ENCODE results near the gene CPXM1.

CPXM1 gene

DNA sequence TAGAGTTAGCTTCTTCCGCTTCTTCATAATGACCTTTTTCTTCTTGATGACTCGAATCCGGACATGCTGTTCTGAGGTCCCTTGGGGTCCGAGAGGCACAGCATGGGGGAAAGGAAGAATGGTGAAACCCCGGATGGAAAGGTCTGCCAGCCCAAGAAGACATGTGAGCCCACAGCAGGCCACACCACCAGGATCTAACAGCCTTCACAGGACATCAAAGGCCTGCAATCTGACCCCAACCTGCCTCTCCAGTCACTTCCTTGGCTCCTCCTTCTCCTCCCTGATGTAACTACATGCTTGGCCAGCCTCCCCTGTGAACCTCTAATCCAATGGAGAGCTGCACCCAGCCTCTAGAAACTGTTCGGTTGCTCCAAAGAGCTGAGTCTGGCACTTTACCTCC lies 1.6 kb downstream of the CPXM1 start:
- H3K4me3 Mint-ChIP-seq, result no peak overlapping the region
- H3K27me3 Mint-ChIP-seq, result peaks cover 48% of the 10 kb centered on the region
- H3K4me1 Mint-ChIP-seq (ENCODE audit: low read depth), result peaks cover 27% of the 10 kb centered on the region
- no peak overlapping the region for H3K27ac Mint-ChIP-seq
- H3K9me3 Mint-ChIP-seq, result no peaks in the 10 kb centered on the region
- peaks cover 4% of the 10 kb centered on the region for H3K36me3 Mint-ChIP-seq (ENCODE audit: low read depth)

DNA sequence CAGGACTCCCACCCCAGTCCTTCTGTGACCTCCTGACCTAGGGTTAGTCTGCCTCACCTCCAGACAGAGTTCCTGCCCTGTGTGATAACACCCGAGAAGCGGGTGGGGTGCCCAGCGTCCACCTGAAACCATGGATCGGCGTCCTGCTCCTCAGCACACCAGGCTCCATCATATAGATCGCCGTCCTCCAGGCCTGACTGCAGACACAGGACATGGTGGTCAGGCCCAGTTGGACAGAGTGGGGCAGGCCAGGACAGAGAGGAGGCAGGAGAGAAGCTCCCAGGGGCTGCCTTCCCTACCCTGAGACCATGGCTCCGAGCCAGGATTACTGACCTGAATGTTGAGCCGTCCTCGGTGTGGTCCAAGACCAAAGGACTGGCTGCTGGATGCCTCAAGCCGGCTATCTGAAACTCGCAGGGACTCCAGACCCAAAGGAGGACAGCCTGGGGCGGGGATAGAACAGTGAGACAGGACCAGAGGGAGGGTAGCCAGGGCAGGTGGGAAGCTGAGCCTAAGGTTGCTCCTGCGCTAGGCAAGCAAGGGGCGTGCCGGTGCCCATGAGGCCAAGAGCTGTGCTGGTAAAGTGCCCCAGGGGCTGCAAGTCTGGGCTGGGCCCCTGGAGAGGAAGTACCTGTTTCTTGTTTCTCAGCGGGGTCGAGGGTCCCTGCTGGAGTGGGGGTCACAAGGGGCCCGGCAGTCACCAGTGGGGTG lies 2.2 kb downstream of the CPXM1 start:
- Mint-ChIP-seq H3K9me3 (no peaks in the 10 kb centered on the region), H3K27ac (no peak overlapping the region), H3K4me3 (no peak overlapping the region), H3K27me3 (peaks cover 45% of the 10 kb centered on the region), H3K36me3 (ENCODE audit: low read depth) (peaks cover 4% of the 10 kb centered on the region), H3K4me1 (ENCODE audit: low read depth) (peaks cover 27% of the 10 kb centered on the region)

DNA sequence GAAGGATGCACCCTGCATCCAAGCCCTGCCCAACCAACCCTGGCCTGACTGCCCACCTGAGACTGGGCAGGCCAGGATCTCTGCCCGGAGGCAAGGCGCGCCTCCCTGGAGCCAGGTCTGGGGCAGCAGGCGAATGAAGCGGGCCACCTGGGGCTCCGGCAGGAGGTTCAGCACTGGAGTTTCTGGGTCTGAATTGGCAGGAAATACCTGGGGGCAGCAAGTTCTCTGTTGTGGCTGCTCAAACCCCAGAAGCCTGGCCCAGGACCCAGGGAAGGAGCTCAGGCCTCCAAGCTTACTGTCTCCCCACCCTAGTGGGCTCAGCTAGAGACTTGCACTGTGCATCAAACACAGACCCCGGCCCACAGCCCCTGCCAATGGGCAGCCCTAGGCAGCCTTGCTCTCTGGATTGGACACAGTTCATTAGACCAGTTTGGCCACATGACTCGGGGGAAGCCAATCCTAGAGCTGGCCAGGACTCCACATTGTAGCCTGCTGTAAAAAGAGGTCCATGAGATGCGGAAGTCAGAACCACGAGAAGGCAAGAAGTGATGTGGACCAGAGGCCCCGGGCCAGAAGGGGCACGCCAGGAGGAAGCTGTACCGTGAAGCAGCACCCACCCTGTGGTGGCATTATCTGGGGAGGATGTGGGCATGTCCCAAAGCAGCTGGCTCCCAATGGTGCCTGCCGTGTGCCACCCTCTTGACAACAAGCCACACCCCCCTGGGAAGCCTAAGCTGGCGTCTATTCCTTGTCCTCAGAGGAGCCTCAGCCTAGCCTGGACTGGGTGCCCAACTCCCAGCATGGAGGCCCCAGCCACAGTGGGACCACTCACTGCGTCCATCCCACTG lies 3.1 kb downstream of the CPXM1 start:
- Mint-ChIP-seq H3K27ac (no peak overlapping the region), H3K4me1 (ENCODE audit: low read depth) (peaks cover 27% of the 10 kb centered on the region), H3K27me3 (peaks cover 38% of the 10 kb centered on the region), H3K4me3 (no peak overlapping the region), H3K9me3 (no peaks in the 10 kb centered on the region), H3K36me3 (ENCODE audit: low read depth) (peaks cover 4% of the 10 kb centered on the region)

DNA sequence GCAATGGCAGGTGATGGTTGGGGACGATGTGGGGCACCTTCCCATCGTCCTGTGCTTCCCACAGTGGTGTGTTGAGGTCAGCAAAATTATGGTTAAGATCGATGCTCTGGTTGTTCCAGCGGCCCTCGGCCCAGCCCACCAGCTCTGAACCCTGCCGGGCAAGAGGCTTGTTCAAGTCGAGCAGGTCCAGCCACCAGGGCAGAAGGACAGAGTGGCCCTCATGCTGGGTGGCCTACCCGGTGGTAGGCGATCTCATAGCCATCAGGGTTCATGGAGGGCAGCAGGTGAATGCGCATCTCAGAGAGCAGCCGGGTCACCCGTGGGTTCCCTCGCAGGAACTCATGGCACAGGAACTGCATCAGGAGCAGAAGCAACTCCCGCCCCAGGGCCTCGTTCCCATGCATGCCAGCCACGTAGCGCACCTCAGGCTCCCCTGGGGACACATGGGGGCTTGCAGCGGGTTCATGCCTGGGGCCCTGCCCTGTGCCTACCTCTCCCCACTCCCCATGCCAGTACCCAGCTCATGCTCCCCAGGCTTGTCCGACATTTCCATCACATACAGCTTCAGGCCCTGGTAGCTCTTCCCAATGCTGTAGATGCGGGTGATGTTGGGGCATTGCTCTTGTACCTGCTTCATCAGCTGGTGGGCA lies 4.3 kb downstream of the CPXM1 start:
- H3K9me3 Mint-ChIP-seq, result no peaks in the 10 kb centered on the region
- no peak overlapping the region for H3K4me3 Mint-ChIP-seq
- H3K27ac Mint-ChIP-seq, result no peak overlapping the region
- peaks cover 4% of the 10 kb centered on the region for H3K36me3 Mint-ChIP-seq (ENCODE audit: low read depth)
- peaks cover 30% of the 10 kb centered on the region for H3K27me3 Mint-ChIP-seq
- peaks cover 22% of the 10 kb centered on the region for H3K4me1 Mint-ChIP-seq (ENCODE audit: low read depth)

DNA sequence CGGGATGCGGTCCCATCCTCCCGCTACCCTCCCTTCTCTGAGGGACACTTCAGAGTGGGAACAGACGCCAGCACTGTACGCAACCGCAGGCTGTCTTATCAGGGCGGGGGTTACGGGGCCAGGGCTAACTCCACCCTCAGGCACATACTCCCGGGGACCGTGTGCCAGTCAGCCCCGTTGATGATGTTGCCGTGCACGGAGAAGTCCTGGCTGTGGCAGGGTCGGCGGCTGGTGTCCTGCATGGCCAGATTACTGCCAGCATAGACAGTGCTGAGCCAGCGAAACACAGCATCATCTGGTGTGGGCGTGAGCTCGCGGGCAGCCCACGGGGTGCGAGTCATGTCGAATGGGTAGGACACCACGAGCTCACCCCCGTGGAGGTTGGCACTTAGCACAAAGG lies 5.0 kb downstream of the CPXM1 start:
- Mint-ChIP-seq H3K4me3 (no peak overlapping the region), H3K27me3 (peaks cover 24% of the 10 kb centered on the region), H3K27ac (no peak overlapping the region), H3K36me3 (ENCODE audit: low read depth) (peaks cover 4% of the 10 kb centered on the region), H3K9me3 (no peaks in the 10 kb centered on the region), H3K4me1 (ENCODE audit: low read depth) (peaks cover 15% of the 10 kb centered on the region)

DNA sequence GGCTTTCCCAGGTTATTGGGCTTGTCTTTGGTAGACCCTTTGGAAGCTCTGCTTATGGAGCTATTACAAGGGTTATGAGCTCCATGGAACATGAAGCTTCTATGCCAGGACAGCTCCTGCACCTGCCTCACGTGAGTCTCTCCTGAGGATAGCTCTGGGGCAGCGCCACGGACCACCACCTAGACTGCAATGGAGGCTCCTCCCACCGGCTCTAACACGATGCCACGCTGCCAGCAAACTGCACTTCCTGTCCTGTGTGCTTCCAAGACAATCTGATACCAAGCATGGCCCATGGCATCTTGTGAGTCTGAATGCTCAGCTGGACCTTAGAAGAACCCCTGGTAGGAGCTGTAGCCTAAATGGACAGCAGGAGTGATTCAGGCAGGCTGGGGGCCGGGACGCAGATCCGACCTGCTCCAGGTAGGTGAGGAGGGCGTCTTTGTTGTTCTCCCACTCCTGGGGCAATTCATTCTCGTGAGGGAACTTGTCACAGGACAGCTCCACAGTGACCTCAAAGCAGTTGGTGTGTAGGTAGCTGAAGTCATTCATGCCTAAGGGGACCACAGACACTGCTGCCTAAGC lies 5.5 kb downstream of the CPXM1 start:
- Mint-ChIP-seq H3K36me3 (ENCODE audit: low read depth) (peaks cover 2% of the 10 kb centered on the region), H3K9me3 (no peaks in the 10 kb centered on the region), H3K27me3 (peaks cover 25% of the 10 kb centered on the region), H3K27ac (no peak overlapping the region), H3K4me3 (no peak overlapping the region), H3K4me1 (ENCODE audit: low read depth) (peaks cover 12% of the 10 kb centered on the region)

DNA sequence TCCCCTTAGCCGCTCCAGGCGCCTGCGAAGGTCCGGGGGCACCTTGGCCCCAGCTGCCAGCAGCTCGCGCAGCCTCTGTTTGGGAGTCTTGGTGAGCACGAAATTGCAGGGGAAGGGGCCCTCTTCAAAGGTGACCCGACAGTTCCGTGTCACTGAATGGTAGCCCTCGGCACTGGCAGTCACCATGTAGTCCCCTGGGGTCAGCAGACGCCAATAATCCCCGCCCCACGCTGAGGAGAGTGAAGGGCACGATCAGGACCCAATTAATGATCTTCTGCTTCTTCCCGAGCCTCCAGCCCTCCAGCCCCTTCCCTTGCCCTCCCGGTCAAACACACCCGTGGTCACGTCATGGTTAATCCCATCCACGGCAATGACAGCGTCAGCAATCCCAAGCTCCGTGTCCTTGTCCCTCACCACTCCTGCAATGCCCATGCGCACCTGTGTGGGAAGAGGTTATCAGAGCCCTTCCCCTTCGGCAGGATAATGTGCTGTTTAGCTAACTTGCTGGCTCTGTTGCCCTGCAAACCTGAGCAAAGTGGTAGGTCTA lies 6.2 kb downstream of the CPXM1 start:
- Mint-ChIP-seq H3K27me3 (peaks cover 19% of the 10 kb centered on the region), H3K36me3 (ENCODE audit: low read depth) (no peaks in the 10 kb centered on the region), H3K9me3 (no peaks in the 10 kb centered on the region), H3K27ac (no peak overlapping the region), H3K4me3 (no peak overlapping the region), H3K4me1 (ENCODE audit: low read depth) (peaks cover 6% of the 10 kb centered on the region)

DNA sequence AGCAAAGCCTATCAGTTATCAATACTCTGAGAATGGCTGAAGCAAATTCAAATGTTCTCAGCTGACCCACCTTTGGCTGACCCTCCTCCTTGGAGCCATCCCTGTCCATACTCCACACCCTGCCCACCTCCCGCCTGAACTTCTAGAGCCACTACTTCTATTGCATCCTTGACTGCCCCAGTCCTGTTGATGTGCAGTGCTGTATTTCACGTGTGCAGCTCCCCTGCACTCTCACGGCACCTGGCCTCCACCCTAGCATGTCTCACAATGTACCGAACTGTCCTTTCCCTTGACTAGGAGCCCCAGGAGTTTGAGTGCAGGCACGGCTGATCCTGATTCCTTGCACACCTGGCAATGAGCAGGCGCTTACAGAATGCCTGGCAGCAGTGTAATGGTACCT lies 7.0 kb downstream of the CPXM1 start:
- H3K27ac Mint-ChIP-seq, result no peak overlapping the region
- H3K9me3 Mint-ChIP-seq, result no peaks in the 10 kb centered on the region
- H3K4me3 Mint-ChIP-seq, result no peak overlapping the region
- H3K36me3 Mint-ChIP-seq (ENCODE audit: low read depth), result no peaks in the 10 kb centered on the region
- H3K4me1 Mint-ChIP-seq (ENCODE audit: low read depth), result no peaks in the 10 kb centered on the region
- peaks cover 12% of the 10 kb centered on the region for H3K27me3 Mint-ChIP-seq

DNA sequence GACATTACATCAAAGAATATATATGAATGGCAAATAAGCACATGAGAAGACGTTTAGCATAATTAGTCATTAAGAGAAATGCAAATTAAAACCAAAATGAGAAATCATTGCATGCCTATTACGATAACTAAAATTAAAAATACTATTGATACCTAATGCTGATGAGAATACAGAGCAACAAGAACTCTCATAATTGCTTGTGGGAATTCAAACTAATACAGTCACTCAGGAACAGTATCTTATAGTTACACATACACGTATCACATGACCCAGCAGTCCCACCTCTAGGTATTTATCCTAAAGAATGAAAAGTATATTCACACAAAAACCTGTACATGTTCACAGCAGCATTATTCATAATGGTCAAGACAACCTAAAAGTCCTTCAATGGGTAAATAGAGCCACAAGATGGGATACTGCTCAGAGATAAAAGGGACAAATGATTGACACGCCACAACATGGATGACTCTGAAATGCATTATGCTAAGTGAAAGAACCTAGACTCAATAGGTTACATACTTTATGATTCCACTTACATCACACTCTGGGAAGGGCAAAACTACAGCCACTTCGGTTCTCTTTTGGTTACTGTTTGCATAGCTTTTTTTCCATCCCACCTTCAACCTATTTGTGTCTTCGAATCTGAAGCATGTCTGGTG lies 16.4 kb downstream of the CPXM1 start:
- H3K36me3 Mint-ChIP-seq (ENCODE audit: low read depth), result no peaks in the 10 kb centered on the region
- H3K4me1 Mint-ChIP-seq (ENCODE audit: low read depth), result no peaks in the 10 kb centered on the region
- H3K27me3 Mint-ChIP-seq, result peaks cover 16% of the 10 kb centered on the region
- no peak overlapping the region for H3K4me3 Mint-ChIP-seq
- H3K27ac Mint-ChIP-seq, result no peak overlapping the region
- H3K9me3 Mint-ChIP-seq, result no peaks in the 10 kb centered on the region

DNA sequence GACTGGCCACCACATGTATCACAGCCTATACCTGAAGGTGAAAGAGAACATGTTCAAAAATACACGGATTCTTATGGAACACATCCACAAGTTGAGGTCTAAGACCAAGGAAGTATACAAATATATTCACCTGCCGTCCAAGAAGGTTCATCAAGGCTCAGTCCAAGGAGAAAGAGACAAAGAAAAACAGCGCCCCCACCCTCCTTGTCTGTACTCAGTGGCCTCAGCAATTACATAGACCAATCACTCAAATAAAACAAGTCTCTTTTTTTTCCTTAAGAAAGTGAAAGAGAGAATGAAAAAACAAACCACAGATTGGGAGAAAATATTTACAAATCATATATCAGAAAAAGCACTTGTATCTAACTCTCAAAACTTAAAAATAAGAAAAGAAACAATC lies 19.5 kb downstream of the CPXM1 start:
- Mint-ChIP-seq H3K4me3 (no peak overlapping the region), H3K9me3 (no peaks in the 10 kb centered on the region), H3K4me1 (ENCODE audit: low read depth) (no peaks in the 10 kb centered on the region), H3K27ac (no peak overlapping the region), H3K27me3 (peaks cover 23% of the 10 kb centered on the region), H3K36me3 (ENCODE audit: low read depth) (no peaks in the 10 kb centered on the region)

DNA sequence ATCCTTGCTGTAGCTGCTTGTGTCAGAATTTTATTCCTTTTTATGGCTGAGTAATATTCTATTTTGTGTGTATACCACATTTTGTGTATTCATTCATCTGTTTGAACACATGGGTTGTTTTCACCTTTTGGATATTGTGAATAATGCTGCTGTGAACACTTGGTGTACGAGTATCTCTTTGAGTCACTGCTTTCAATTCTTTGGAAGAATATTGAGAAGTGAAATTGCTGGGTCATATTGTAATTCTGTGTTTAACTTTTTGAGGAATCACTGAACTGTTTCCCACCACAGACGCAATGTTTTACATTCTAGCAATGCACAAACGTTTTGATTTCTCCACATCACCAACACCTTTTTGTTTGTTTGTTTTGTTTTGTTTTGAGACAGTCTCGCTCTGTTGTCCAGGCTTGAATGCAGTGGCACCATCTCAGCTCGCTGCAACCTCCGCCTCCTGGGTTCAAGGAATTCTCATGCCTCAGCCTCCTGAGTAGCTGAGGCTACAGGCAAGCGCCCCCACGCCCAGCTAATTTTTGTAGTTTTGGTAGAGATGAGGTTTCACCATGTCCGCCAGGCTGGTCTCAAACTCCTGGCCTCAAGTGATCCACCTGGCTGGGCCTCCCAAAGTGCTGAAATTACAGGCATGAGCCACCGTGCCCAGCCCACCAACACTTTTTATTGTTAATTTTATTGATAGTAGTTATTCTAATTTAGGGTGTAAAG lies 21.7 kb downstream of the CPXM1 start:
- H3K9me3 Mint-ChIP-seq, result no peaks in the 10 kb centered on the region
- H3K36me3 Mint-ChIP-seq (ENCODE audit: low read depth), result no peaks in the 10 kb centered on the region
- H3K4me1 Mint-ChIP-seq (ENCODE audit: low read depth), result no peaks in the 10 kb centered on the region
- peaks cover 23% of the 10 kb centered on the region for H3K27me3 Mint-ChIP-seq
- no peak overlapping the region for H3K27ac Mint-ChIP-seq
- no peak overlapping the region for H3K4me3 Mint-ChIP-seq

DNA sequence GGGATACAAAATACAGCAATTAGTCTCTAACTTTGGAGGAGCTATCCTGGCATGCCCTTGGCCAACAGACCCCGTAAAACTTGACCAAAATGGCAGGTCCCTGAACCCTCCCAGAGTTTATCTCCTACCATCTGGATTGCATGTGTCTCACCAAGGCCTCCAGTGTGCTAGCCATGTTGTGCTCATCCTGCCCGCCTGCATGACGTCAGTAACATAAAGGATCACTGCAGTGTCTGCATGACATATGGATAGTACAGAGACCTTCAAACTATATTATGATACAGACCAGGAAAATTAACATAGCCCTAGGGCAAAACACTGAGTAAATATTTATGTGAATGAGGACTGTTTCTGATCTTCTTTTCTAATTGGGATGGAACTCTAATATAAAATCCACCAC lies 25.3 kb downstream of the CPXM1 start:
- H3K27ac Mint-ChIP-seq, result no peak overlapping the region
- H3K4me1 Mint-ChIP-seq (ENCODE audit: low read depth), result peaks cover 4% of the 10 kb centered on the region
- no peaks in the 10 kb centered on the region for H3K36me3 Mint-ChIP-seq (ENCODE audit: low read depth)
- H3K4me3 Mint-ChIP-seq, result no peak overlapping the region
- no peaks in the 10 kb centered on the region for H3K9me3 Mint-ChIP-seq
- H3K27me3 Mint-ChIP-seq, result peaks cover 15% of the 10 kb centered on the region

DNA sequence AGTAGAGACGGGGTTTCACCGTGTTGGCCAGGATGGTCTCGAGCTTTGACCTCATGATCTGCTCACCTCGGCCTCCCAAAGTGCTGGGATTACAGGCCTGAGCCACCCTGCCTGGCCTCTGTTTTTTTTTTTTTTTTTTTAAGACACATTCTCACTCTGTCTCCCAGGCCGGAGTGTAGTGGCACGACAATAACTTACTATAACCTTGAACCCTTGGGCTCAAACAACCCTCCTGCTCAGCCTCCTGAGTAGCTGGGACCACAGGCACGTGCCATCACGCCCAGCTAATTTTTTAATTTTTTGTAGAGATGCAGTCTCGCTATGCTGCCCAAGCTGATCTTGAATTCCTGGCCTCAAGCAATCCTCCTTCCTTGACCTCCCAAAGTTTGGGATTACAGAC lies 26.6 kb downstream of the CPXM1 start:
- Mint-ChIP-seq H3K36me3 (ENCODE audit: low read depth) (no peaks in the 10 kb centered on the region), H3K27me3 (peaks cover 14% of the 10 kb centered on the region), H3K4me1 (ENCODE audit: low read depth) (peaks cover 4% of the 10 kb centered on the region), H3K4me3 (no peak overlapping the region), H3K27ac (no peak overlapping the region), H3K9me3 (no peaks in the 10 kb centered on the region)

DNA sequence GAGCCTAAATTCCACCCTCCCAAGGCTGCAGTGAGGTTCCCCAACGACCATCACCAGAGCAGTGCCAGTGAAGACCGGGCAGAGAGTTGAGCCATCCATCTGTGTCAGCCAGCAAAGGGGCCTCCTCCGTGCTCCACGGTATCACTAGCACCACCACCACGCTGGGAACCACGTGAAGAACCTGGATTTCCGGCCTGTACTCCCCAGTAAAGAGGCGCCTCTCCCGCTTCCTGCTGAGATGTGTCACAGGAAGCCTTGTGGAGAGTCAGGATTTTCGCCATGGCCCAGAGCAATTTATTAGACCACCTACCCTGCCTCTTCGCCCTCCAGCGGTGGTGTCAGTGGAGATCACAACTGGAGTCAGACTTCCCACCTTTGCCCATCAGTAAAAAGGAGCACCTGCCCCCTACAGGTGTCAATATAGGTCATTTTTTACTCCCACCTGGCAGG lies 28.8 kb downstream of the CPXM1 start:
- H3K27ac Mint-ChIP-seq, result no peak overlapping the region
- peaks cover 4% of the 10 kb centered on the region for H3K4me1 Mint-ChIP-seq (ENCODE audit: low read depth)
- H3K9me3 Mint-ChIP-seq, result no peaks in the 10 kb centered on the region
- H3K36me3 Mint-ChIP-seq (ENCODE audit: low read depth), result no peaks in the 10 kb centered on the region
- peaks cover 14% of the 10 kb centered on the region for H3K27me3 Mint-ChIP-seq
- H3K4me3 Mint-ChIP-seq, result no peak overlapping the region
